HUES48 (cell line): ENCODE data around the gene SYDE2.

Source experiments
- H3K27ac ChIP-seq: one replicate; pipeline ENCODE4 v1.7.0; 2013; ENCODE audit warnings: low read depth, low read length, inconsistent platforms
- H3K27me3 ChIP-seq: 2 replicates; pipeline ENCODE4 v1.6.1; 2013; ENCODE audit warnings: mild to moderate bottlenecking, low read length; ENCODE audit not compliant: control insufficient read depth, insufficient read depth
- H3K36me3 ChIP-seq: 2 replicates; pipeline ENCODE4 v1.6.1; 2013; ENCODE audit warnings: low read length; ENCODE audit not compliant: control insufficient read depth, insufficient read depth
- H3K4me1 ChIP-seq: 2 replicates; pipeline ENCODE4 v1.6.1; 2013; ENCODE audit warnings: mild to moderate bottlenecking, low read length; ENCODE audit not compliant: control insufficient read depth, insufficient read depth
- H3K4me3 ChIP-seq: 2 replicates; pipeline ENCODE4 v1.5.1; 2013; ENCODE audit warnings: mild to moderate bottlenecking, low read depth, low read length
- H3K9ac ChIP-seq: 2 replicates; pipeline ENCODE4 v1.6.1; 2013; ENCODE audit warnings: mild to moderate bottlenecking, low read depth, low read length, moderate library complexity
- H3K9me3 ChIP-seq: 2 replicates; pipeline ENCODE4 v1.6.1; 2013; ENCODE audit warnings: low read length; ENCODE audit not compliant: control insufficient read depth, insufficient read depth

SYDE2 gene

GRCh38 chr1:85230305-85230977 is 29.6 kb upstream of the SYDE2 start:
- Histone ChIP-seq H3K4me3 (no peak overlapping the region), H3K27ac (no peak overlapping the region), H3K4me1 (peaks cover 10% of the 10 kb centered on the region), H3K36me3 (no peaks in the 10 kb centered on the region), H3K9ac (no peak overlapping the region), H3K9me3 (no peaks in the 10 kb centered on the region), H3K27me3 (no peaks in the 10 kb centered on the region)

GRCh38 chr1:85229574-85230097 is 28.8 kb upstream of the SYDE2 start:
- Histone ChIP-seq H3K9me3 (no peaks in the 10 kb centered on the region), H3K9ac (no peak overlapping the region), H3K27ac (no peak overlapping the region), H3K27me3 (no peaks in the 10 kb centered on the region), H3K36me3 (no peaks in the 10 kb centered on the region), H3K4me3 (no peak overlapping the region), H3K4me1 (peaks cover 17% of the 10 kb centered on the region)

DNA sequence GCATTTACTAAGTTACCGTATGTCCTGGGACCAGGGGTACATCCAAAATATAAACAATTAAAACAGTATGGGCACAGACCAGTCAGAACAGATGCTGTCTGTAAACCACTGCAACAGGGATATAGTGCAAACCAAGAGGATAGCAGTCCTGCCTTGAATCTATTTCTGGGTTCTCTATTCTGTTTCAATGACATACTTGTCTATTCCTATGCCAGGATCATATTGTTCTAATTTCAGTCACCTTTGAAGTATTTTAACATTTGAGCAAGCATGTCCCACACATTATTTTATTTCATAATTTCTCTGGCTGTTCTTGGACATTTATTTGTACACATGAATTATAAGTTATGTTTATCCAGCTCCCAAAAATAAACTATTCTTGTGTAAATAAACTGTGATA is 28.2 kb upstream of the SYDE2 start:
- Histone ChIP-seq H3K4me3 (no peak overlapping the region), H3K9me3 (no peaks in the 10 kb centered on the region), H3K27ac (no peak overlapping the region), H3K4me1 (peaks cover 24% of the 10 kb centered on the region), H3K9ac (no peak overlapping the region), H3K27me3 (no peaks in the 10 kb centered on the region), H3K36me3 (no peaks in the 10 kb centered on the region)

GRCh38 chr1:85225624-85226380 is 25.0 kb upstream of the SYDE2 start:
- Histone ChIP-seq H3K27me3 (no peaks in the 10 kb centered on the region), H3K9me3 (no peaks in the 10 kb centered on the region), H3K27ac (peak overlapping the region; percentile 73), H3K36me3 (no peaks in the 10 kb centered on the region), H3K9ac (peak overlapping the region; percentile 5; the same call in 1 of the 2 replicates), H3K4me3 (peak overlapping the region; percentile 30; the same call in 1 of the 2 replicates), H3K4me1 (peaks cover 26% of the 10 kb centered on the region)

DNA sequence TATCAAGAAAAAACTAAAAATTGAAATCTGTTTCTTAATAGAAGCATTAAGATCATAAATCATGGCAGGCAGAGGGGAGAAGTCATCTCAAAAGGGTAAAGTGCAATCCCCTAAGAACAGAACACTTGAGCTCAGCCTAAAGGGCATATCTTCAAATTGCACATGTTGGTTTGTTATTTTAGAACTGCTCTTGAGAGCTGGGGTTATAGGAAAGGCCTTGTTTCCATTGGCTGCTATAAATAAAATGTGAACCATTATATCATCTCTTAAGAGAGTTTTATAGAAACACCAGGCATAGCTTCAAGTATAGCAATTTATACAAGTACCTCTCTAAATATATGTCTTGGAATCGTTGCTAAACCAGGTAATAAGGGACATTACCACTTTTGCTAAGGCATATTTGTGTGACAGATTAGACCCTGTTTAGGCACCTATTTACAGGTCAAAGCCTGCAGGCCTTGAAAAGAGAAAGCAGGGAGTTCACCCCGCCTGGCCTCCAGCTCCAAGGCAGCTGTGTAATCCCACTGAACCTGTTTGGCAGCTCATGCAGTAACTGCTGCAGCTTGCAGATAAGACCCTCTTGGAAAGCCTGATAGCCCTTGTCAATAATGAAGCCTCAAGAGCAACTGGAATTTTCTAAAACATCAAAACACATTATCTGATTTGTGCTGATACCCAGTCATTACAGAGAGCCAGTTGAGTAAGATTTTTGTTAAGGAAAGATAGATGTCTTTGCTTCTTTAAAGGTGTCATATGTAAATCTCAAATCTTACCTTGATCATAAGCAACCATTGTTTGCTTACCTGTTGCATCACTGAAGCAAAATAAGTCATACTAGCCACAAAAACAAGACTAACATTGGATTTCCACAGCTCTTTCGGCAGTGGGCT is 24.2 kb upstream of the SYDE2 start:
- no peaks in the 10 kb centered on the region for H3K27me3 ChIP-seq
- H3K36me3 ChIP-seq: no peaks in the 10 kb centered on the region
- peak overlapping the region; percentile 30 for H3K4me3 ChIP-seq
- H3K27ac ChIP-seq: peak overlapping the region; percentile 73
- no peaks in the 10 kb centered on the region for H3K9me3 ChIP-seq
- H3K4me1 ChIP-seq: peaks cover 32% of the 10 kb centered on the region
- H3K9ac ChIP-seq: peak overlapping the region; percentile 5; the same call in 1 of the 2 replicates

GRCh38 chr1:85224295-85224694 is 23.5 kb upstream of the SYDE2 start:
- Histone ChIP-seq H3K4me3 (no peak overlapping the region), H3K27me3 (no peaks in the 10 kb centered on the region), H3K9me3 (no peaks in the 10 kb centered on the region), H3K4me1 (peaks cover 36% of the 10 kb centered on the region), H3K27ac (peak overlapping the region; percentile 73), H3K9ac (no peak overlapping the region), H3K36me3 (no peaks in the 10 kb centered on the region)

- H3K9ac ChIP-seq: no peak overlapping the region
- no peak overlapping the region for H3K4me3 ChIP-seq
- H3K36me3 ChIP-seq: no peaks in the 10 kb centered on the region
- H3K9me3 ChIP-seq: no peaks in the 10 kb centered on the region
- peaks cover 37% of the 10 kb centered on the region for H3K4me1 ChIP-seq
- no peaks in the 10 kb centered on the region for H3K27me3 ChIP-seq
- no peak overlapping the region for H3K27ac ChIP-seq
These were observed 22.5 kb upstream of the SYDE2 start for GRCh38 chr1:85223334-85223733.

DNA sequence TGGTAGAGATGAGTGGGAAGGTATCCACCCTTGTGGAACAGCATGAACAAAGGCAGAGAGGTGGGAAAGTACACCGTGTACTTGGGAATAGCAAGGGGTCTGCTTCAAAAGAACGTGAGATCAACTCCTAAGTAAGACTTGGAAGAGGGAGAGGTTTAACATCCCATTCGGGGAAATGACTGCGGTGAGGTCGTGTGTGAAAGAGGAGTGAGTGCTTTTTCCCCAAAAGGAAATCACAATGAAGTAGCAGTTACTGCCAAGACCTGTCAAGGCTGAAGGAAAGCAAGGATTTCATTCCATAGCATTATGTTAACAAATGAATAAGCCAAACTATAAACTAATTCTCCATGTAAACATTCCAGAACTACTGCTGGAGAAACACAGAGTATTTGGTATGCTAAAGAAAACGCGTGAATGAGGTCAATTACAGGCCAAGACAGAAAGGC is 20.0 kb upstream of the SYDE2 start:
- Histone ChIP-seq H3K9me3 (no peaks in the 10 kb centered on the region), H3K36me3 (no peaks in the 10 kb centered on the region), H3K4me3 (no peak overlapping the region), H3K27me3 (no peaks in the 10 kb centered on the region), H3K27ac (no peak overlapping the region), H3K9ac (no peak overlapping the region), H3K4me1 (peaks cover 30% of the 10 kb centered on the region)

DNA sequence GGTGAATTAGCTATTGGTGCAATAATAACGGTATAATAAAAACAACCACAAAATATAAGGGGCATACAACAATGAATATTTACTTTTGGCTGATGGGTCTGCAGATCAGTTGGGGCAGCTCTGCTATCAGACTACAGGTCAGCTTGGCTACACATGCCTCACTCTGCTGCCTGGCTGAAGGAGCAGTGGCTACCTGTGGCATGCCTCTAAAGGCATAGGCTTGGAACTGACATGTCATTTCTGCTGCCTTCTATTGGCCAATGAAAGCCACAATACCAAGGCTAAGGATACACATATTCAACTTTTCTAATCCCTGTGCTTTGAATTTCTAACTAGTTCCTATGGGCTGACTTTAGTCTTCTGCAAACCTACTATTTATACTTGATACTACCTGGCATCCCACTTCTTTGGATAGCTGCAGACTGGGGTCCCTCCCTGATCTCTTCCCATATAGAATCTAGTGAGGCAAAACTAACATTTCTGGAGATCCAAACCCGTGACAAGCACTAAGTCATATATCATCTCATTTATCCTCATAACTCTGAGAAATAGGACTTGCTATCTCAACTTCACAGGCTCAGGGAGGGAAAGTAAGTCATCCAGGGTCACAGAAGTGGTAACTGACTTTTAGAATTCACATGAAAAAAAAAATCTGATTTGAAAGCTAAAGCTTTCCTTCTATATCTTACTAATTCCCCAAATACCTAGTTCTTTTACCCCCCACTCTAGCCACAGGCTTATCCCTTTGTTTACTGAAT is 19.2 kb upstream of the SYDE2 start:
- Histone ChIP-seq H3K4me3 (no peak overlapping the region), H3K27ac (no peak overlapping the region), H3K36me3 (no peaks in the 10 kb centered on the region), H3K4me1 (peaks cover 23% of the 10 kb centered on the region), H3K9me3 (no peaks in the 10 kb centered on the region), H3K9ac (no peak overlapping the region), H3K27me3 (no peaks in the 10 kb centered on the region)

DNA sequence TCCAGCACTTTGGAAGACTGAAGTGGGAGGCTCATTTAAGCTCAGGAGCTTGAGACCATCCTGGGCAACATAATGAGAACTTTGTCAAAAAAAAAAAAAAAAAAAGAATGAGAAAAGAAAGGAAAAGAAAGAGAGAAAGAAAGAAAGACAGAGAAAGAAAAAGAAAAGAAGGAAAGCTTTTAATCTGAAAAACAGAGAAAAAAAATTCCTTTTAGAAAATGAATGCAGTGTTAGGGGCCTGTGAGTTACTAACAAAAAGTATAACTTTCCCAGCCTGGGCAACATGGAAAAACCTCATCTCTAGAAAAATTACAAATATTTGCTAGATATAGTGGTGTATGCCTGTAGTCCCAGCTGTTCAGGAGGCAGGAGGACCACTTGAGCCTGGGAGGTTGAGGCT is 15.9 kb upstream of the SYDE2 start:
- Histone ChIP-seq H3K27ac (no peak overlapping the region), H3K9ac (no peak overlapping the region), H3K9me3 (no peaks in the 10 kb centered on the region), H3K4me1 (peaks cover 12% of the 10 kb centered on the region), H3K4me3 (no peak overlapping the region), H3K27me3 (no peaks in the 10 kb centered on the region), H3K36me3 (no peaks in the 10 kb centered on the region)
